ENCODE data around the gene CAP1.

GRCh38 chr1:40011198-40011597 lies 29.3 kb upstream of the CAP1 start:
- TF ChIP-seq, protein P1, sequence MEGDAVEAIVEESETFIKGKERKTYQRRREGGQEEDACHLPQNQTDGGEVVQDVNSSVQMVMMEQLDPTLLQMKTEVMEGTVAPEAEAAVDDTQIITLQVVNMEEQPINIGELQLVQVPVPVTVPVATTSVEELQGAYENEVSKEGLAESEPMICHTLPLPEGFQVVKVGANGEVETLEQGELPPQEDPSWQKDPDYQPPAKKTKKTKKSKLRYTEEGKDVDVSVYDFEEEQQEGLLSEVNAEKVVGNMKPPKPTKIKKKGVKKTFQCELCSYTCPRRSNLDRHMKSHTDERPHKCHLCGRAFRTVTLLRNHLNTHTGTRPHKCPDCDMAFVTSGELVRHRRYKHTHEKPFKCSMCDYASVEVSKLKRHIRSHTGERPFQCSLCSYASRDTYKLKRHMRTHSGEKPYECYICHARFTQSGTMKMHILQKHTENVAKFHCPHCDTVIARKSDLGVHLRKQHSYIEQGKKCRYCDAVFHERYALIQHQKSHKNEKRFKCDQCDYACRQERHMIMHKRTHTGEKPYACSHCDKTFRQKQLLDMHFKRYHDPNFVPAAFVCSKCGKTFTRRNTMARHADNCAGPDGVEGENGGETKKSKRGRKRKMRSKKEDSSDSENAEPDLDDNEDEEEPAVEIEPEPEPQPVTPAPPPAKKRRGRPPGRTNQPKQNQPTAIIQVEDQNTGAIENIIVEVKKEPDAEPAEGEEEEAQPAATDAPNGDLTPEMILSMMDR (conservative IDR thresholded peaks at IDR 0.05; ENCODE audit: low read length), result no peak
- TF ChIP-seq EZH2phosphoT487 (IDR thresholded peaks at IDR 0.05; ENCODE audit: borderline replicate concordance), result no peak
